ENCODE measurements around the gene CFAP46. TPM values are rescaled to one million over a fixed set of nuclear protein-coding genes. Genes with fewer than 3 reads are reported as not detected.
A peak's percentile ranks its signal among the peaks of the same experiment; 100 is the strongest.

The CFAP46 gene
- total RNA-seq, 1 experiment from 2014 or later, result 3.3 TPM

GRCh38 chr10:132899054-132899750, 43.2 kb downstream of the CFAP46 start:
- TF ChIP-seq CTCF (IDR thresholded peaks at IDR 0.05) (no peak), ZNF121 (CRISPR knock-in tag; IDR thresholded peaks at IDR 0.05) (no peak), STAT6 (CRISPR knock-in tag; conservative IDR thresholded peaks at IDR 0.05; ENCODE audit: low read depth) (no peak), ATF2 (CRISPR knock-in tag; IDR thresholded peaks at IDR 0.05; ENCODE audit: borderline replicate concordance, low read depth) (no peak), MLX (CRISPR knock-in tag; IDR thresholded peaks at IDR 0.05) (no peak), OVOL2 (CRISPR knock-in tag; IDR thresholded peaks at IDR 0.05; ENCODE audit: borderline replicate concordance) (no peak), FOXP1 (CRISPR knock-in tag; IDR thresholded peaks at IDR 0.05; ENCODE audit: borderline replicate concordance) (no peak), EMX1 (CRISPR knock-in tag; IDR thresholded peaks at IDR 0.05) (no peak), TP53 (CRISPR knock-in tag; IDR thresholded peaks at IDR 0.05) (no peak), PRRX2 (CRISPR knock-in tag; IDR thresholded peaks at IDR 0.05) (no peak), ZNF512 (CRISPR knock-in tag; IDR thresholded peaks at IDR 0.05; ENCODE audit: borderline replicate concordance) (no peak), CREM (CRISPR knock-in tag; IDR thresholded peaks at IDR 0.05) (no peak)
- TF ChIP-seq, protein P1, sequence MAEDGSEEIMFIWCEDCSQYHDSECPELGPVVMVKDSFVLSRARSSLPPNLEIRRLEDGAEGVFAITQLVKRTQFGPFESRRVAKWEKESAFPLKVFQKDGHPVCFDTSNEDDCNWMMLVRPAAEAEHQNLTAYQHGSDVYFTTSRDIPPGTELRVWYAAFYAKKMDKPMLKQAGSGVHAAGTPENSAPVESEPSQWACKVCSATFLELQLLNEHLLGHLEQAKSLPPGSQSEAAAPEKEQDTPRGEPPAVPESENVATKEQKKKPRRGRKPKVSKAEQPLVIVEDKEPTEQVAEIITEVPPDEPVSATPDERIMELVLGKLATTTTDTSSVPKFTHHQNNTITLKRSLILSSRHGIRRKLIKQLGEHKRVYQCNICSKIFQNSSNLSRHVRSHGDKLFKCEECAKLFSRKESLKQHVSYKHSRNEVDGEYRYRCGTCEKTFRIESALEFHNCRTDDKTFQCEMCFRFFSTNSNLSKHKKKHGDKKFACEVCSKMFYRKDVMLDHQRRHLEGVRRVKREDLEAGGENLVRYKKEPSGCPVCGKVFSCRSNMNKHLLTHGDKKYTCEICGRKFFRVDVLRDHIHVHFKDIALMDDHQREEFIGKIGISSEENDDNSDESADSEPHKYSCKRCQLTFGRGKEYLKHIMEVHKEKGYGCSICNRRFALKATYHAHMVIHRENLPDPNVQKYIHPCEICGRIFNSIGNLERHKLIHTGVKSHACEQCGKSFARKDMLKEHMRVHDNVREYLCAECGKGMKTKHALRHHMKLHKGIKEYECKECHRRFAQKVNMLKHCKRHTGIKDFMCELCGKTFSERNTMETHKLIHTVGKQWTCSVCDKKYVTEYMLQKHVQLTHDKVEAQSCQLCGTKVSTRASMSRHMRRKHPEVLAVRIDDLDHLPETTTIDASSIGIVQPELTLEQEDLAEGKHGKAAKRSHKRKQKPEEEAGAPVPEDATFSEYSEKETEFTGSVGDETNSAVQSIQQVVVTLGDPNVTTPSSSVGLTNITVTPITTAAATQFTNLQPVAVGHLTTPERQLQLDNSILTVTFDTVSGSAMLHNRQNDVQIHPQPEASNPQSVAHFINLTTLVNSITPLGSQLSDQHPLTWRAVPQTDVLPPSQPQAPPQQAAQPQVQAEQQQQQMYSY (CRISPR knock-in tag; IDR thresholded peaks at IDR 0.05), result no peak
- TF ChIP-seq, protein P2, sequence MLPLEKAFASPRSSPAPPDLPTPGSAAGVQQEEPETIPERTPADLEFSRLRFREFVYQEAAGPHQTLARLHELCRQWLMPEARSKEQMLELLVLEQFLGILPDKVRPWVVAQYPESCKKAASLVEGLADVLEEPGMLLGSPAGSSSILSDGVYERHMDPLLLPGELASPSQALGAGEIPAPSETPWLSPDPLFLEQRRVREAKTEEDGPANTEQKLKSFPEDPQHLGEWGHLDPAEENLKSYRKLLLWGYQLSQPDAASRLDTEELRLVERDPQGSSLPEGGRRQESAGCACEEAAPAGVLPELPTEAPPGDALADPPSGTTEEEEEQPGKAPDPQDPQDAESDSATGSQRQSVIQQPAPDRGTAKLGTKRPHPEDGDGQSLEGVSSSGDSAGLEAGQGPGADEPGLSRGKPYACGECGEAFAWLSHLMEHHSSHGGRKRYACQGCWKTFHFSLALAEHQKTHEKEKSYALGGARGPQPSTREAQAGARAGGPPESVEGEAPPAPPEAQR (CRISPR knock-in tag; IDR thresholded peaks at IDR 0.05), result no peak
- TF ChIP-seq, protein P3, sequence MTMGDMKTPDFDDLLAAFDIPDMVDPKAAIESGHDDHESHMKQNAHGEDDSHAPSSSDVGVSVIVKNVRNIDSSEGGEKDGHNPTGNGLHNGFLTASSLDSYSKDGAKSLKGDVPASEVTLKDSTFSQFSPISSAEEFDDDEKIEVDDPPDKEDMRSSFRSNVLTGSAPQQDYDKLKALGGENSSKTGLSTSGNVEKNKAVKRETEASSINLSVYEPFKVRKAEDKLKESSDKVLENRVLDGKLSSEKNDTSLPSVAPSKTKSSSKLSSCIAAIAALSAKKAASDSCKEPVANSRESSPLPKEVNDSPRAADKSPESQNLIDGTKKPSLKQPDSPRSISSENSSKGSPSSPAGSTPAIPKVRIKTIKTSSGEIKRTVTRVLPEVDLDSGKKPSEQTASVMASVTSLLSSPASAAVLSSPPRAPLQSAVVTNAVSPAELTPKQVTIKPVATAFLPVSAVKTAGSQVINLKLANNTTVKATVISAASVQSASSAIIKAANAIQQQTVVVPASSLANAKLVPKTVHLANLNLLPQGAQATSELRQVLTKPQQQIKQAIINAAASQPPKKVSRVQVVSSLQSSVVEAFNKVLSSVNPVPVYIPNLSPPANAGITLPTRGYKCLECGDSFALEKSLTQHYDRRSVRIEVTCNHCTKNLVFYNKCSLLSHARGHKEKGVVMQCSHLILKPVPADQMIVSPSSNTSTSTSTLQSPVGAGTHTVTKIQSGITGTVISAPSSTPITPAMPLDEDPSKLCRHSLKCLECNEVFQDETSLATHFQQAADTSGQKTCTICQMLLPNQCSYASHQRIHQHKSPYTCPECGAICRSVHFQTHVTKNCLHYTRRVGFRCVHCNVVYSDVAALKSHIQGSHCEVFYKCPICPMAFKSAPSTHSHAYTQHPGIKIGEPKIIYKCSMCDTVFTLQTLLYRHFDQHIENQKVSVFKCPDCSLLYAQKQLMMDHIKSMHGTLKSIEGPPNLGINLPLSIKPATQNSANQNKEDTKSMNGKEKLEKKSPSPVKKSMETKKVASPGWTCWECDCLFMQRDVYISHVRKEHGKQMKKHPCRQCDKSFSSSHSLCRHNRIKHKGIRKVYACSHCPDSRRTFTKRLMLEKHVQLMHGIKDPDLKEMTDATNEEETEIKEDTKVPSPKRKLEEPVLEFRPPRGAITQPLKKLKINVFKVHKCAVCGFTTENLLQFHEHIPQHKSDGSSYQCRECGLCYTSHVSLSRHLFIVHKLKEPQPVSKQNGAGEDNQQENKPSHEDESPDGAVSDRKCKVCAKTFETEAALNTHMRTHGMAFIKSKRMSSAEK (CRISPR knock-in tag; IDR thresholded peaks at IDR 0.05; ENCODE audit: borderline replicate concordance), result no peak
- peaks cover 12% of the 10 kb centered on the region for H3K36me3 Mint-ChIP-seq
- H3K27me3 Mint-ChIP-seq (ENCODE audit: low read depth), result no peaks in the 10 kb centered on the region
- peaks cover 27% of the 10 kb centered on the region for H3K9me3 Mint-ChIP-seq
- ChIA-PET POLR2A (no interaction called here), CTCF (no interaction called here)
- peaks cover under 1% of the 10 kb centered on the region for H3K4me1 Mint-ChIP-seq
- peak; percentile 3 for DNase-seq (ENCODE audit: low spot score)
- no peak overlapping the region for H3K4me3 Mint-ChIP-seq
- ATAC-seq, result no peak
- H3K27ac Mint-ChIP-seq, result no peak overlapping the region
